Transverse colon (tissue), 4 donors: ENCODE measurements around the gene VEPH1. TPM values are rescaled to one million over a fixed set of nuclear protein-coding genes. Genes with fewer than 3 reads are reported as not detected.
A peak's percentile ranks its signal among the peaks of the same experiment; 100 is the strongest.

ENCODE experiments used
- DNase-seq: peaks from one replicate; pipeline ENCODE4 v3.0.0-alpha.2; 2019
- H3K27ac ChIP-seq, 4 donors: fragments of 200-600 bp; sonication (generic); 2 replicates each; pipeline ENCODE4 v1.5.1; 2016 to 2018; ENCODE audit warnings: inconsistent platforms in 4 of 4
- H3K27me3 ChIP-seq: fragments of 200-600 bp; sonication (generic); 2 replicates; pipeline ENCODE4 v1.5.1; 2017; ENCODE audit warnings: inconsistent platforms
- H3K36me3 ChIP-seq, 4 donors: fragments of 200-600 bp; sonication (generic); 2 replicates each; pipeline ENCODE4 v1.5.1; 2017 to 2019; ENCODE audit warnings: inconsistent platforms in 4 of 4
- H3K4me1 ChIP-seq, 4 donors: fragments of 200-600 bp; sonication (generic); 2 replicates each; pipeline ENCODE4 v1.5.1; 2017 to 2020; ENCODE audit warnings: inconsistent platforms in 4 of 4
- H3K4me3 ChIP-seq, 4 donors: fragments of 200-600 bp; sonication (generic); 1 replicate in 1 of 4; 2 replicates in 3 of 4; pipeline versions ENCODE4 v1.5.1 to v1.6.1; 2017 to 2019; ENCODE audit warnings: inconsistent platforms in 4 of 4
- H3K9me3 ChIP-seq, 2 donors: fragments of 200-600 bp; sonication (generic); 2 replicates each; pipeline ENCODE4 v1.5.1; 2017 to 2019; ENCODE audit warnings: inconsistent platforms in 2 of 2
- CTCF ChIP-seq, 5 experiments: fragments of 200-600 bp in 3 of 5; fragments of 450-650 bp in 2 of 5; sonication (generic) in 3 of 5; IDR thresholded peaks; 1 replicate in 2 of 5; 2 replicates in 3 of 5; pipeline ENCODE4 v1.5.1; 2016 to 2017; ENCODE audit warnings: antibody characterized with exemption in 5 of 5, inconsistent platforms in 3 of 5, mild to moderate bottlenecking in 2 of 5, moderate library complexity in 1 of 5
- EP300 ChIP-seq: sonication (generic); formaldehyde crosslinking; IDR thresholded peaks from one replicate; pipeline ENCODE4 v1.6.1; 2017; ENCODE audit warnings: antibody characterized with exemption, low read depth
- POLR2A ChIP-seq: fragments of 450-650 bp; IDR thresholded peaks from one replicate; pipeline ENCODE4 v1.6.1; 2016; ENCODE audit warnings: antibody characterized with exemption, mild to moderate bottlenecking, moderate library complexity
- POLR2AphosphoS5 ChIP-seq, 3 donors: sonication (generic); formaldehyde crosslinking; IDR thresholded peaks; one replicate each; pipeline ENCODE4 v1.6.1; 2016; ENCODE audit warnings: antibody characterized with exemption in 3 of 3
- whole genome bisulfite sequencing, 2 donors: methylation state at CpG; one replicate each; pipeline ENCODE4 v1.1.5; 2018; ENCODE audit warnings: low coverage in 1 of 2; 5-methylcytosine and 5-hydroxymethylcytosine counted together
- in situ Hi-C, 4 donors: fragments of 200-750 bp; cut with MboI; loops; one replicate each; pipeline versions ENCODE4 v1.15.0 to v1.15.1; 2017; ENCODE audit warnings: low sequenced_read_pairs in 3 of 4, low pct_ligation_motif_present in 1 of 4, low pct_unique_long_range_greater_than_20kb in 1 of 4
- intact Hi-C: fragments of 100-400 bp; cut with DNase I; formaldehyde crosslinking; loops from one replicate; pipeline ENCODE4 v1.15.1; 2023; ENCODE audit warnings: low total_unique reads
- total RNA-seq, 4 donors: library from RNA; depleted of rRNA; stranded (reverse); fragments of >200 nt; gene quantifications; one replicate each; pipeline ENCODE4 v1.1.0, GENCODE V29; 2016

Gene VEPH1
- total RNA-seq, 4 donors from 2014 or later, result 0.20 to 4.1 (median 0.90) TPM

- Histone ChIP-seq H3K27me3 (peaks cover 13% of the 10 kb centered on the region), H3K4me3 (no peak overlapping the region), H3K4me1 (peaks cover 5 to 25% (median 15%) of the 10 kb centered on the region in 4 donors), H3K9me3 (no peaks in the 10 kb centered on the region), H3K27ac (no peak overlapping the region), H3K36me3 (no peaks in the 10 kb centered on the region)
- no peak for TF ChIP-seq EP300
- no peak for TF ChIP-seq POLR2A
- TF ChIP-seq POLR2AphosphoS5 (IDR thresholded peaks at IDR 0.05), result no peak
- no peak for TF ChIP-seq CTCF (IDR thresholded peaks at IDR 0.05)
- DNase-seq, result no peak
- in situ Hi-C loops, result loop anchor here (10.0 to 25.0 kb wide), 2 partner anchors 286 to 294 kb away; no protein-coding TSS in a partner anchor
- intact Hi-C loops, result loop anchor here (5.0 kb wide), 1 partner anchor 296 kb away; no protein-coding TSS in a partner anchor
Measured at GRCh38 chr3:157498371-157498770, 4.8 kb downstream of the VEPH1 start.

DNA sequence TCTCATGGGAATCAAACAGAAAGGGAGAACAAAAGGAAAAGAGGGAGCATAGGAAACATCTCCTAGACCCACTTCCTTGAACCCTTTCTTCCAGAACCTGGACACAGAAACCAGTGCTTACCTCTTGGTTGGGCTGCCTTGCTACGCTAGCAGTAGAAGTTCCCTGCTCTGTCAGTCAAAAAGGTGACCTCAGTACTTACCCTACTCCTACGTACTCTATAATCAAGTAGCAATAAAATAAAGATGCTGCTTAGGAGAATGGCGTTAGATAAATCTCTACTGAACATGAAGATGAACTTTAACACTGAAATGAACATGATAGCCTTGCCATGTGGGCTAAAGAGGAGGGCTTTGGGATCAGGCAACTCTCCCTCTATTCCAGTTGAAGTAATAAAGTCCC, 7.4 kb downstream of the VEPH1 start:
- WGBS, 2 donors, result 79 to 91% methylated on average over 3 of the region's 3 CpGs
- intact Hi-C loops (loop anchor here (5.0 kb wide), 1 partner anchor 294 kb away; no protein-coding TSS in a partner anchor), in situ Hi-C loops (loop anchor here (10.0 to 25.0 kb wide), 2 partner anchors 284 to 291 kb away; no protein-coding TSS in a partner anchor)
- no peak for DNase-seq
- Histone ChIP-seq H3K36me3 (no peaks in the 10 kb centered on the region), H3K27ac (no peak overlapping the region), H3K4me3 (no peak overlapping the region), H3K9me3 (no peaks in the 10 kb centered on the region), H3K4me1 (peaks cover 5 to 20% (median 14%) of the 10 kb centered on the region in 4 donors), H3K27me3 (peaks cover 11% of the 10 kb centered on the region)
- TF ChIP-seq EP300 (no peak), POLR2A (no peak), POLR2AphosphoS5 (IDR thresholded peaks at IDR 0.05) (no peak)

GRCh38 chr3:157494581-157495281, 8.5 kb downstream of the VEPH1 start:
- no peak for DNase-seq
- no peaks in the 10 kb centered on the region for H3K9me3 ChIP-seq
- no peak overlapping the region for H3K4me3 ChIP-seq
- intact Hi-C loops, result loop anchor here (5.0 kb wide), 1 partner anchor 292 kb away; no protein-coding TSS in a partner anchor
- TF ChIP-seq POLR2AphosphoS5 (IDR thresholded peaks at IDR 0.05) (no peak), CTCF (IDR thresholded peaks at IDR 0.05) (no peak), POLR2A (no peak), EP300 (no peak)
- WGBS, 2 donors, result 68 to 78% methylated on average over 3 of the region's 3 CpGs
- in situ Hi-C loops, result loop anchor here (10.0 to 25.0 kb wide), 2 partner anchors 282 to 290 kb away; no protein-coding TSS in a partner anchor
- H3K27me3 ChIP-seq, result peaks cover 1% of the 10 kb centered on the region
- peaks cover 0 to 9% (median 8%) of the 10 kb centered on the region in 4 donors for H3K4me1 ChIP-seq
- no peaks in the 10 kb centered on the region for H3K36me3 ChIP-seq
- H3K27ac ChIP-seq, result no peak overlapping the region

GRCh38 chr3:157493627-157494550, 9.3 kb downstream of the VEPH1 start:
- in situ Hi-C loops, result loop anchor here (10.0 to 25.0 kb wide), 2 partner anchors 282 to 289 kb away; no protein-coding TSS in a partner anchor
- intact Hi-C loops, result no loop called here
- DNase-seq, result no peak

More at GRCh38 chr3:157493627-157494550, 9.3 kb downstream of the VEPH1 start:
- Histone ChIP-seq H3K9me3 (no peaks in the 10 kb centered on the region), H3K4me3 (no peak overlapping the region), H3K36me3 (no peaks in the 10 kb centered on the region), H3K27ac (no peak overlapping the region), H3K27me3 (no peaks in the 10 kb centered on the region), H3K4me1 (peaks cover 0 to under 1% (median under 1%) of the 10 kb centered on the region in 4 donors)
- 80 to 83% methylated on average over 3 to 5 of the region's 5 CpGs for WGBS, 2 donors
- no peak for TF ChIP-seq EP300
- TF ChIP-seq CTCF (IDR thresholded peaks at IDR 0.05), result peak; percentile 40 to 52 (median 47)
